GM19468 (cell line): Measurements from ENCODE around the gene SPA17.

Experiments used
- ATAC-seq: cut with Tn5 transposase; IDR thresholded peaks from one replicate; pipeline ENCODE4 v1.9.1; 2021; ENCODE audit warnings: mild to moderate bottlenecking, moderate library complexity, moderate number of reproducible peaks; ENCODE audit not compliant: unreplicated experiment; ENCODE audit errors: extremely low read depth

Gene SPA17

DNA sequence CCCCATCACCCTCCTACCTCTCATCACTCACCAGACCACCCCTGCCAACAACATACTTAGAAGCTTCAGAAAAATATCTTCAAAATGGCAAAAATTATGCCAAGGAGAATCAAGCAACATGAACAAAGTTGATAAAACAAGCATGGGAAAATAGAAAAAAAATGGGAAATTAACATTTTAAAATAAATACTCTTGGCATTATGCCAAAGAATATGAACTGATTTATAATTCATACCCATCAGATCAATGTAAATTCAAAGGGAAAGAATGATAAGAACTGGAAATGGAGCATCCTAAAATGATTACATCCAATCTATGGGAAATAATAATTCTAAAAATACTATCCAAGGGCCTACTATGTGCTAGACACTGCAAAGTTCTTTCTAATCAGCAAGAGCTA is 12.2 kb upstream of the SPA17 start:
- no peak for ATAC-seq

DNA sequence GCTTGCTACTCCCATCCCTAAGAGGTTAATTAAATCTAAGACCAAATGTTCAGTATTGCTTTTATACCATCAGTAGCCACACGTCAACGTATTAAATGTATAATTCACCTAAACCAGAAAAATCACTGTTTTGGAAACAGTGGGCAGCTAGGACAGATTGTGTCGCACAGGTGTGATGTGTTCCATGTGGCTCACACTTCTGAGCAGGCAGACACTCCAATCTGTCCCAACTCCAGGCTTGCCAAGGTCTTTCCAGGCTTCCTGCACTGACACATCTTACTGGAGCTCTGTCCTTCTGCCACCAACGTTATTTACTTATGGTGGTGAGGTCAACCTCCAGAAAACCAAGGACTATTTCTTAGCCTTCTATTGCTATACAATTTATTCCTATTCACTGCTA is 11.6 kb upstream of the SPA17 start:
- ATAC-seq = no peak

- ATAC-seq = no peak
Measured at GRCh38 chr11:124663861-124664260, 9.8 kb upstream of the SPA17 start.

GRCh38 chr11:124667601-124668000 is 6.1 kb upstream of the SPA17 start:
- no peak for ATAC-seq

- peak; percentile 30 for ATAC-seq
Measured at GRCh38 chr11:124669193-124669592, 4.5 kb upstream of the SPA17 start.

- no peak for ATAC-seq
Measured at GRCh38 chr11:124670732-124671131, 3.0 kb upstream of the SPA17 start.

DNA sequence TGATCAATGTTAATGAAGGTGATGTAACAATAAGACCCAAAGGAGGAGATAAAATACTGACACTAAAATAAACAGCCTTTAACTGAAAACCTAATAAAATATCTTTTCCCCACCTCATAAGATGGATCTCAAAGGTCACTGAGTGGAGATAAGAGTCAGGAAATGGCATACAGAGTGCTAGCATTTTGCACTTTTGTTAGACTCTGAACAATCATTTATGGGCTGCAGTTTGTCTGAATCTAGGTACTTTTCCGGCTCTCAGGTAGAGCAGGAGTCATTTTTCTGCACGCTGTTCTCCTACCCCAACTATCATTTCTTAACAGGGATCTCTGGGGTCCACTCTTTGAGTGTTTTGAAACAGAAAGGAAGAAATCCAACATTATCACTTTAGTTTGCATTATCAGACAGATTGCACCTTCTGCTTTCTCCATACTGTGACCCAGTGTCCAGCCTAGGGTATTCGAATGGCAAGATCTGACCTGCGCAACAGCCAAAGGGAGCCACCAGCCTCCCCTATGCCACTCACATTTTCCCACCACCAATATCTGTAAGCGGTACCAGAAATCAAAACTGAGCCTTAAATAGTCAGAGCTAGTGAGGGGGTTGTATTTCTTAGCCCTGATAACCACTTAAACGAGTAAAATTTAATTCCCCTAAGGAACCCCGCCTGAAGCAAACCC is 1.0 kb upstream of the SPA17 start:
- ATAC-seq = no peak

DNA sequence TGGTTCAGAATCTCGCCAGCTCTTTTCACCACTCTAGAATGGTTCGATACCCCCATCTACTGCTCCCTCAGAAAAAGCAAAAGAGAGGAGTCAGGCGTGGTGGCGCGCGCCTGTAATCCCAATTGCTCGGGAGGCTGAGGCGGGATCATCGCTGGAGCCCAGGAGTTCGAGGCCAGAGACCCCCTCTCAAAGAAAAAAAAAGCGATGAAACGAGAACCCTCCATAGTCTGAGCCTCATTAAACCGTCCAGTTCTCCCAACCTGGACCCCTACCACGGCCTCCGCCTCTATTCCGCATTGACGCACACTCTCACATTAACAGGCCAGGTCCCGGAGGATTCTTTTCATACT is 439 bp downstream of the SPA17 start:
- ATAC-seq = no peak

GRCh38 chr11:124674571-124674970 is 867 bp downstream of the SPA17 start:
- ATAC-seq = no peak

DNA sequence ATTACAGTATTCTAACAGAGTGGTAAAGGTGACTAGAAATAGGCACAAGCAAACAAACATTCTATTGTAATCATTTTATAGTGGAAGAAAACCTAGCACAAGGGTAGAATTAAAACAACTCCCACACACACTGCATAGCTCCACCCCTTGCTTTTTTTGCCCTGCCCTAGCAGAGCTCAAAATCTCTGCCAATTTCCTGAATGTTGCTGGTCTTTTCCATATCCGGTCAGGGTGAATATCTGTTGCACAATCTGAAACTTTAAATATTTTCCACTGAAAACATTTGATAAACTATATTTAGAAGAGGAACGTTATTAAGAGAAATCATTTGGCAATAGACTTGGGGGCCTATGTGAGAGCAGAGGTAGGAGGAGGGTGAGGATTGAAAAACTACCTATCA is 2.7 kb downstream of the SPA17 start:
- ATAC-seq = no peak

DNA sequence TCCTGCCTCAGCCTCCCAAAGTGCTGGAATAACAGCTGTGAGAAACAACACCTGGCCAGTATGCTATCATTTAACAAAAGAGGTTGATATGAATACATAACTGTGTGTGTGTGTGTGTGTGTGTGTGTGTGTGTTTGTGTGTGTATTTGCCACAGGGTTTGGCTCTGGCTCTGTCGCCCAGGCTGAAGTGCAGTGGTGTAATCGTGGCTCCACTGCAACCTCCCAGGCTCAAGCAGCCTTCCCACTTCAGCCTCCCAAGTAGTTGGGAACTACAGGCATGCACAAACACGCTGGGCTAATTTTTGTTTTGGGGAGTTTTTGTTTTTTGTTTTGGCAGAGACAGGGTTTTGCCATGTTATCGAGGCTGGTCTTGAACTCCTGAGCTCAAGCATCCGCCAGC is 4.7 kb downstream of the SPA17 start:
- ATAC-seq = no peak

- ATAC-seq = no peak
Measured at GRCh38 chr11:124681421-124681820, 7.7 kb downstream of the SPA17 start.

DNA sequence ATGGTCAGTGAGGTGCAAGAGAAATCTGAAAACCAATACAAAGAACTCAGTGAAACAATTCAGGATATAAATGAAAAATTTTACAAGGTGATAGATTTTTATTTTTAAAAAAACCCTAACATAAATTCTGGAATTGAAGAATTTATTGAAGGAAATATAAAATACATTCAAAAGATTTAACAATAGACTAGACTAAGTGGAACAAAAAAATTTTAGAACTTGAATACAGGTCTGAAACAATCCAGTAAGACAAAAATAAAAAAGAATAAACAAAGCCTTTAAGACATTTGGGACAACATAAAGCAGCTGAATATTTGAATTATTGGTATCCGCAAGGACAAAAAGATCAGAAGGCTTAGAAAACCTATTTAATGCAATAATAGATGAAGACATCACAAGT is 8.7 kb downstream of the SPA17 start:
- ATAC-seq = no peak

DNA sequence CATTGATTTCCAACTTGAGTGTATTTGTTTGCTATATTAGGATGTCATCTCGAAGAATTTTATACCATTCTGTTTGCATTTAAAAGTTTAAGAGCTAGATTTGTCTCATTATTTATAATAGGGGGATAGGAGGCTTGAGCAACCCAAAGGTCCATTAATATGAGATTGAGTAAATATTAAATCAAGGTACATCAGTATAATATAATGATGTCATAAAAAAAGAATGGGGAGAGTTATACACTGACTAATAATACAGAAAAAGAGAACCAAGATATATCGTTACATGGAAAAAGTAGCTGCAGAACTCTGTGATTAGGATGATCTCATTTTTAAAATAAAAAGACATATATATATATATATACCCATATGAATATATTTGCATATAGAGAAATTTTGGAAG is 19.4 kb downstream of the SPA17 start:
- no peak for ATAC-seq

- ATAC-seq = no peak
Measured at GRCh38 chr11:124699547-124699946, 25.8 kb downstream of the SPA17 start.

DNA sequence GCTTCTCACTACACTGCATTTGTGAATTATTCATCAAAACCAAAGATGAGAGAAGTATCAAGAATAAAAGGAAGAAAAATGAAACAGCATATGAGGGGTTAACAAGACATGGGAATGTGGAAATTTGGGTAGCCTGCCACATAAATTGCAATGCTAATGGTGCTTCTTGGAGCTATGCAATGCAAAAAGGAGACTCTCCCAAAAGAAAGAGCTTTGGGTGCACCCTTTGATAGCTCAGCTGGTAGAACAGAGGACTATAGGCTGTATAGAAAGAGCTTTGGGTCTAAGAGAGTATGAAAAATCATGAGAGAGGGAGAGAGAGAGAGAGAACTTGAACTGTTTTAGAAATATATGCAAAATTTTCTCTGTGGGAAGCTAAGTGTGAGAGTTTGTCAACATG is 26.3 kb downstream of the SPA17 start:
- ATAC-seq = no peak

GRCh38 chr11:124707829-124708228 is 34.1 kb downstream of the SPA17 start:
- ATAC-seq = no peak

- no peak for ATAC-seq
Measured at GRCh38 chr11:124712392-124712791, 38.7 kb downstream of the SPA17 start.

DNA sequence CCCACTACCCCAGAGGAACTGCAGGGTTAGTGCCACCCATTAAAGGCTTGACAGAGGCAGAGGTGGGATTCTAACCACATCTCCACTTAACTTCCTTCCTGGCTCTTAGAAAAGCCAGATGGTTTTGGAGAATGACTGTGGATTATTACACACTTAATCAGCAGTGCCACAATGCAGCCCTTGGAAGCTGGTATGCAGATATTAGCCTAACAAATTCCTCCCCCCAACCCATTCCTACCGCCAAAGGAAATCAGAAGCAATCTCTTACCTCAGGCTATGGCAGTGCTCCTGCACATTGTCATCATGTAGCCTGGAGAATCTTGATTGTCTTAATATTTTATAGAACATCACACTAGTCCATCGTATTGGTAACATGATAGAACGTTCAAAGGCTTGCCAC is 42.9 kb downstream of the SPA17 start:
- ATAC-seq = no peak

DNA sequence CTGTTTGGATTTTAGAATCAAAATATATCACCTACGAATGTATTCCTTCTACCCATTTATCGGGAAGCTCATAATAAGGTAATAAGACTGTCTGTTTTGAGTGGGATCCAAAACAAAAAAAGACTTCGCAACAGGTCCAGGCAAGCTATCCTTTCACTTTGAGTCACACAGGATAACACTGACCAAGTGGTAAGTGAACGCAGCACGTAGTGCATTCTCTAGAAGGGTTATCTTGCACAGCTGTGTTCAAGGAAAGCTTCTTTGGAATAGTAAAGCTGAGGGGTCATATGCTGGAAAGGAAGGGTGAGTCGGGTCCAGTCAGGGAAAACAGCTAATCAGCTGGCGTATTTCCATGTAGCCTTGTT is 43.7 kb downstream of the SPA17 start:
- no peak for ATAC-seq

DNA sequence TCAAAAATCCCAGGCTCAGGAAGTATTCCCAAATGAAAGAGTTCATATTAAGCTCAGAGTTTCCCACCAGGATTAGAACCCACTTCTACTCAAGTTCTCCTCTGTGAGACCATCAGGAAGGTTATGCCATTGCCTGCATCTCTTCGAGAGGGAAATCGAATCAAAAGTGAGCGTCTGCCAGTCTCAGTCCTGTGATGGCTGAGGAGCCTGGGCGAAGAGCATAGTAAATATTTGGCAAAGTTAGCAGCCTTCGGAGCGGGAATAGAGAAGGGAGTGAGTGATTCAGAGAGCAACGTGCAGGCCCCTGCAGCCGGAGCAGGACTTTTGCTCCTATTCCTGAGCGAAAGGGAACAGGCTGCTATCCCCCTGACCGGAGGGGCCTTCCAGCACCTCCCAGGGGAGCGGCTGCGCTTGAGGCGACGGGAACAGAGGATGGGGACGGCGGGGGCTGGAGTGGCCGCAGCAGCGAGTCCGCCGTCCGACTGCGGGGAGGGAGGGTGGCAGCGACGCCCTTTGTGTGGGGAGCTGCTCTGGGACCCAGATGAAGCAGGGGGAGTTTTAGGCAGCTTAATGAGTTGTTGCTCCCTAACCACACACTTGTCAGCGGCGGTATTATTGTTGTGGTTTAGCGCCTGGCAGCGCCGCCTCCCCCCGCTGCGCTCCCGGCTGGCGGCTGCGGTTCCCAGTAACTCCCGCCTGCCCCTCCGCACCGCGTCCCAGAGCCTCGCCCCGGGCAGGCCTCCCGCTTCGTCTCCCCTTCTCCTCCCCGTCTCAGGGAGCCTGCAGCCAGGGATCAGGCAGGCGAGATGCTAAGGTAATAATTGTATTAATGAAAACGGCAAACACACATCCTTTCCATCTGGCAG is 44.3 kb downstream of the SPA17 start:
- no peak for ATAC-seq

DNA sequence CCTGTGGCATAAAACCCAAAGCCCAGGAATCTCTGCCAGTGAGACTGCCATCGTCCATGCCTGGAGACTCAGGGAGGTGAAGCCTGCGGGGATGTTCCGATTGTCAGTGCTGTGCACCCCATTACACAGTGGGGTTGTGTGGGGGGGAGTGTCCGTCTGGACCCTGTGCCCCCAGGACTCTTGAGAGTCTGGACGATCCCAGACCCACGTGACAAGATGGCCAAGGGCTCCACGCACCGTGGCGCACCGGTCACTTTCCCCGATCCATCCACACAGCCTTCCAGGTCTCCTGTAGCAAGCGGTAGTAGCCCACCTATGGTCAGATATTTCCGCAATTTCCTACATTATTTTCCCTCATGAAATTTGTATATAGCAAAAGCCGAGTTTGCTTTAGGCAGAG is 45.1 kb downstream of the SPA17 start:
- no peak for ATAC-seq
